B cell (primary cell): ENCODE results near the gene GNAI3. TPM values are rescaled to one million over a fixed set of nuclear protein-coding genes. Genes with fewer than 3 reads are reported as not detected.

Experiments
- ATAC-seq: fragments of 200-7000 bp; cut with Tn5 transposase; one replicate; pipeline ENCODE4 v1.10.0; 2021; ENCODE audit warnings: low read depth, mild to moderate bottlenecking, moderate number of reproducible peaks, moderate library complexity
- CTCF ChIA-PET: fragments of 350-600 bp; sonication (Branson Sonifier 250); formaldehyde crosslinking; loops from one replicate; lab custom pipeline; 2021; ENCODE audit warnings: antibody characterized with exemption, inconsistent platforms; lab: Charles Lee
- POLR2A ChIA-PET: fragments of 350-600 bp; sonication (Branson Sonifier 250); formaldehyde crosslinking; loops from one replicate; lab custom pipeline; 2021; ENCODE audit warnings: antibody characterized with exemption; lab: Charles Lee
- DNase-seq: peaks from one replicate; pipeline ENCODE4 v3.0.0; 2013
- H2AFZ ChIP-seq: 2 replicates; pipeline ENCODE4 v1.6.1; 2012; ENCODE audit warnings: mild to moderate bottlenecking, low read depth, low read length; ENCODE audit not compliant: insufficient read depth, poor library complexity, severe bottlenecking
- H3K27ac ChIP-seq, 2 donors: 1 replicate in 1 of 2; 2 replicates in 1 of 2; pipeline ENCODE4 v1.5.1; 2012 to 2013; ENCODE audit warnings: low read length in 2 of 2, mild to moderate bottlenecking in 2 of 2, moderate library complexity in 1 of 2
- H3K27me3 ChIP-seq, 4 experiments: fragments of 200-600 bp in 1 of 4; sonication (generic) in 1 of 4; replicated peaks in 1 of 4; 1 replicate in 2 of 4; 2 replicates in 2 of 4; pipeline versions ENCODE4 v1.6.1 to v1.7.0; 2013 to 2016; ENCODE audit warnings: low read length in 3 of 4, mild to moderate bottlenecking in 2 of 4, mixed read lengths in 1 of 4, moderate library complexity in 1 of 4; ENCODE audit not compliant: insufficient read depth in 4 of 4, control insufficient read depth in 3 of 4; ENCODE audit errors: control extremely low read depth in 1 of 4
- H3K36me3 ChIP-seq, 2 experiments: replicated peaks in 1 of 2; 1 replicate in 1 of 2; 2 replicates in 1 of 2; pipeline versions ENCODE4 v1.6.1 to v1.7.1; 2013; ENCODE audit warnings: low read length in 1 of 2; ENCODE audit not compliant: insufficient read depth in 2 of 2, control insufficient read depth in 1 of 2; ENCODE audit errors: control extremely low read depth in 1 of 2, extremely low read depth in 1 of 2
- H3K4me1 ChIP-seq, 2 donors: fragments of 200-600 bp in 1 of 2; sonication (generic) in 1 of 2; 1 replicate in 1 of 2; 2 replicates in 1 of 2; pipeline versions ENCODE4 v1.5.1 to v1.6.1; 2013 to 2017; ENCODE audit warnings: low read length in 2 of 2; ENCODE audit not compliant: control insufficient read depth in 2 of 2, insufficient read depth in 2 of 2
- H3K4me2 ChIP-seq: replicated peaks from 2 replicates; pipeline ENCODE3; 2012; ENCODE audit warnings: mild to moderate bottlenecking, low read depth, low read length; ENCODE audit not compliant: poor library complexity, severe bottlenecking
- H3K4me3 ChIP-seq, 5 experiments: fragments of 200-600 bp in 1 of 5; sonication (generic) in 1 of 5; 1 replicate in 3 of 5; 2 replicates in 2 of 5; pipeline versions ENCODE4 v1.5.1 to v1.7.0; 2011 to 2016; ENCODE audit warnings: low read length in 4 of 5, mild to moderate bottlenecking in 4 of 5, low read depth in 2 of 5, control low read depth in 1 of 5, moderate library complexity in 1 of 5; ENCODE audit not compliant: insufficient read depth in 1 of 5; ENCODE audit errors: control extremely low read depth in 1 of 5, extremely low read depth in 1 of 5
- H3K79me2 ChIP-seq: fragments of 200-600 bp; sonication (generic); one replicate; pipeline ENCODE4 v1.6.0; 2016; ENCODE audit warnings: low read length; ENCODE audit not compliant: control insufficient read depth, insufficient read depth
- H3K9ac ChIP-seq: fragments of 200-600 bp; sonication (generic); 2 replicates; pipeline ENCODE4 v1.6.1; 2017; ENCODE audit warnings: mild to moderate bottlenecking, low read length, moderate library complexity
- H3K9me3 ChIP-seq, 3 donors: one replicate each; pipeline versions ENCODE4 v1.6.1 to v1.7.1; 2013; ENCODE audit warnings: low read length in 2 of 3; ENCODE audit not compliant: control insufficient read depth in 2 of 3, insufficient read depth in 1 of 3; ENCODE audit errors: control extremely low read depth in 1 of 3
- H4K20me1 ChIP-seq: 2 replicates; pipeline ENCODE4 v1.6.0; 2012; ENCODE audit warnings: mild to moderate bottlenecking, low read length; ENCODE audit not compliant: insufficient read depth, control insufficient read depth, poor library complexity, severe bottlenecking
- H3K27ac Mint-ChIP-seq: one replicate; pipeline ENCODE4 v1.8.0; 2021; ENCODE audit warnings: mixed read lengths
- H3K27me3 Mint-ChIP-seq: one replicate; pipeline ENCODE4 v1.8.0; 2021; ENCODE audit warnings: mixed read lengths
- H3K4me1 Mint-ChIP-seq: one replicate; pipeline ENCODE4 v1.8.0; 2021; ENCODE audit warnings: mixed read lengths
- H3K4me3 Mint-ChIP-seq: one replicate; pipeline ENCODE4 v1.8.0; 2021; ENCODE audit warnings: mixed read lengths
- H3K9me3 Mint-ChIP-seq: one replicate; pipeline ENCODE4 v1.8.0; 2022; ENCODE audit warnings: mixed read lengths; ENCODE audit not compliant: insufficient read depth
- EZH2 ChIP-seq: IDR thresholded peaks from 2 replicates; pipeline ENCODE4 v1.6.1; 2012; ENCODE audit warnings: borderline replicate concordance, low read depth, mild to moderate bottlenecking, moderate library complexity, low read length; ENCODE audit not compliant: insufficient read depth, poor library complexity, severe bottlenecking
- WGBS: methylation state at CpG from one replicate; pipeline ENCODE4 v1.1.5; 2013; ENCODE audit warnings: missing lambda C conversion rate; ENCODE audit not compliant: insufficient coverage; 5-methylcytosine and 5-hydroxymethylcytosine counted together
- intact Hi-C: fragments of 100-400 bp; cut with micrococcal nuclease; formaldehyde crosslinking; loops from one replicate; pipeline ENCODE4 v1.10.0; 2022
- polyA plus RNA-seq: library from polyadenylated mRNA; depleted of rRNA; stranded (reverse); fragments of >200 nt; gene quantifications from 2 replicates; pipeline ENCODE4 v1.2.3, GENCODE V29; 2012
- total RNA-seq, 2 donors: library from RNA; stranded (reverse); fragments of 120-200 nt in 1 of 2; gene quantifications; 1 replicate in 1 of 2; 2 replicates in 1 of 2; pipeline versions ENCODE4 v1.2.3 to v1.2.4, GENCODE V29; 2013 to 2022
- TF ChIP-seq, protein P1 (sequence below): fragments of 200-600 bp; IDR thresholded peaks from one replicate; pipeline ENCODE4 v1.8.0; 2022; ENCODE audit warnings: antibody characterized with exemption, mild to moderate bottlenecking

The GNAI3 gene
- total and polyA plus RNA-seq, 2 donors (not counting 1 experiment from before 2014, with no cell fraction given), result 1.6 to 8.5 TPM

DNA sequence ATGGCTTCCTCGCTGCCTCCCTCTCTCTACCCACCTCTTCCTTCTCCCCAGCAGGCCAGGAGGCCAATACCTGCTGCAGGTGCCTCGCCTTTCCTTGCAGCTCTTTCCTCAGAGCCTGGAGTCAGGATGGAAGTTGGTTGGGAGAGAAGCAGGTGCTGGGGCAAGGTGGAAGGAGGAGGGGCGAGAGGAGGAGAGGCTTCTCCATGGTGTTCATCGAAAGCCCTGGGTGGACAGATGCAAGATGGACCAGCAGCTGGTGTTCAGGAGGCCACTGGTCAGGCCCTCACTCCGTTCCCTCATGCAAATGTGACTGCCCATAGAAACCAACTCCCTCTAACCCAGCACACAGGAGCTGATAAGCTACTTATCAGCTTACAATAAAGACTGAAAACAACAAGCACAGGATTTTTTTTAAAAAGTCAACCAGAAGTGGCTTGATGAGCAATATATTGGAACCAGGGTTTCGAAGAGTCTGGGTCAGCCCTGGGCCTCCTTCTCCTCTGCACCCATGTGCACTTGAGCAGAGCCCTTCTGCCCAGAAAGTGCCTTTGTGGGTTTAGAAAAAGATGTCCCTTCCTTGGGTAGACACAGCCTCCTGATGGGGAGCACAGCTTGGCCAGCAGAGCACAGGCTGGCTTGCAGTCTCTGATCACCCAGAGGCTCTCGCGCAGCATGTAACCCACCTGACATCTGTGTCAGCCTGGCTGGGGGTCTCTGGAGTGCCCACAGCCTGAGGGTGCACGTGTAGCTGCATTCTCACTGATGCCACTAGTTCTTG lies 90.8 kb downstream of the GNAI3 start:
- Histone ChIP-seq H3K36me3 (no peaks in the 10 kb centered on the region), H3K27me3 (peaks cover 0 to 2% (median 0%) of the 10 kb centered on the region in 4 experiments), H3K9ac (no peak overlapping the region), H3K79me2 (no peaks in the 10 kb centered on the region), H3K27ac (no peak overlapping the region), H3K9me3 (no peaks in the 10 kb centered on the region), H3K4me1 (peaks cover 4 to 17% of the 10 kb centered on the region in 2 donors), H4K20me1 (no peaks in the 10 kb centered on the region), H3K4me2 (no peak overlapping the region), H3K4me3 (no peak overlapping the region), H2AFZ (no peak overlapping the region)
- TF ChIP-seq, protein P1, sequence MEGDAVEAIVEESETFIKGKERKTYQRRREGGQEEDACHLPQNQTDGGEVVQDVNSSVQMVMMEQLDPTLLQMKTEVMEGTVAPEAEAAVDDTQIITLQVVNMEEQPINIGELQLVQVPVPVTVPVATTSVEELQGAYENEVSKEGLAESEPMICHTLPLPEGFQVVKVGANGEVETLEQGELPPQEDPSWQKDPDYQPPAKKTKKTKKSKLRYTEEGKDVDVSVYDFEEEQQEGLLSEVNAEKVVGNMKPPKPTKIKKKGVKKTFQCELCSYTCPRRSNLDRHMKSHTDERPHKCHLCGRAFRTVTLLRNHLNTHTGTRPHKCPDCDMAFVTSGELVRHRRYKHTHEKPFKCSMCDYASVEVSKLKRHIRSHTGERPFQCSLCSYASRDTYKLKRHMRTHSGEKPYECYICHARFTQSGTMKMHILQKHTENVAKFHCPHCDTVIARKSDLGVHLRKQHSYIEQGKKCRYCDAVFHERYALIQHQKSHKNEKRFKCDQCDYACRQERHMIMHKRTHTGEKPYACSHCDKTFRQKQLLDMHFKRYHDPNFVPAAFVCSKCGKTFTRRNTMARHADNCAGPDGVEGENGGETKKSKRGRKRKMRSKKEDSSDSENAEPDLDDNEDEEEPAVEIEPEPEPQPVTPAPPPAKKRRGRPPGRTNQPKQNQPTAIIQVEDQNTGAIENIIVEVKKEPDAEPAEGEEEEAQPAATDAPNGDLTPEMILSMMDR, result no peak
- no peak for TF ChIP-seq EZH2
- WGBS, result 90% methylated on average over 8 of the region's 9 CpGs
- H3K4me1 Mint-ChIP-seq, result peaks cover 18% of the 10 kb centered on the region
- H3K27me3 Mint-ChIP-seq, result peaks cover 4% of the 10 kb centered on the region
- peak; percentile 15 for DNase-seq
- ATAC-seq, result no peak
- intact Hi-C loops, result no loop called here
- ChIA-PET CTCF (interaction anchor here (0.6 to 16.5 kb wide), 39 partner anchors 10 to 695 kb away, joined by 3 to 276 read pairs (median 7); partner anchors contain the start of genes AHCYL1, AMPD2, ATXN7L2 and GNAI3), POLR2A (interaction anchor here (0.5 kb wide), 2 partner anchors 16 to 343 kb away, joined by 4 to 5 read pairs; no protein-coding TSS in a partner anchor)
- no peak overlapping the region for H3K27ac Mint-ChIP-seq
- H3K4me3 Mint-ChIP-seq, result no peak overlapping the region
- no peaks in the 10 kb centered on the region for H3K9me3 Mint-ChIP-seq

DNA sequence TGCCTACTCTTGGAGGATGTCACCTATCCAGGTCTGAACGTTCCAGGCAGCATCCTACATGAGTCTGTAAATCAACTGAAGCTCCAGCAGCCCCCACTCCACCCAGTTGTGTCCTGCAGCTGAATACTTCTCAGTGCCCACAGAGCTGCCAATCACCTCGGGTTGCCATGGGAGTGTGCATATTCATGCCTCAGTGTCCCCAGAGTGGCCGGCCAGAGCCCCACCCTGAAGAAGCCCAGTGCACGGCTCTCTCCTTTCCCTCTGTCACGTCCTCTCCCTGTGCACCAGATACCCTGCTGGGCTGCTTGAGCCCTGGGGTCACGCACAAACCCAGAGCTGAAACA lies 91.4 kb downstream of the GNAI3 start:
- ATAC-seq (no peak), DNase-seq (peak; percentile 20)
- peaks cover 0 to 2% (median 0%) of the 10 kb centered on the region in 4 experiments for H3K27me3 ChIP-seq
- no peaks in the 10 kb centered on the region for H4K20me1 ChIP-seq
- H3K27ac ChIP-seq, result no peak overlapping the region
- Mint-ChIP-seq H3K27me3 (peaks cover 4% of the 10 kb centered on the region), H3K27ac (no peak overlapping the region), H3K4me3 (no peak overlapping the region), H3K4me1 (peaks cover 15% of the 10 kb centered on the region), H3K9me3 (no peaks in the 10 kb centered on the region)
- H3K79me2 ChIP-seq, result no peaks in the 10 kb centered on the region
- no peaks in the 10 kb centered on the region for H3K36me3 ChIP-seq
- ChIA-PET CTCF (interaction anchor here (0.6 to 16.5 kb wide), 55 partner anchors 11 to 695 kb away, joined by 3 to 276 read pairs (median 4); partner anchors contain the start of genes AHCYL1, AMPD2, ATXN7L2 and GNAI3), POLR2A (interaction anchor here (0.5 to 1.5 kb wide), 3 partner anchors 91 to 343 kb away, joined by 5 to 8 read pairs (median 6); partner anchors contain the start of gene GNAI3)
- H3K9ac ChIP-seq, result no peak overlapping the region
- H3K9me3 ChIP-seq, result no peaks in the 10 kb centered on the region
- no peak overlapping the region for H2AFZ ChIP-seq
- H3K4me1 ChIP-seq, result peaks cover 4 to 17% of the 10 kb centered on the region in 2 donors
- no peak overlapping the region for H3K4me3 ChIP-seq
- no peak overlapping the region for H3K4me2 ChIP-seq
- TF ChIP-seq, protein P1, result no peak
- intact Hi-C loops, result loop anchor here (1.0 kb wide), 2 partner anchors 94 to 371 kb away; no protein-coding TSS in a partner anchor
- WGBS, result 58% methylated on average over 4 of the region's 6 CpGs
